Esophagus squamous epithelium (tissue), 5 donors: ENCODE data around the gene TTC21A. TPM values are rescaled to one million over a fixed set of nuclear protein-coding genes. Genes with fewer than 3 reads are reported as not detected.

Experiments
- DNase-seq: peaks from one replicate; lab custom pipeline; 2025; lab: John Stamatoyannopoulos, UW
- H3K27ac ChIP-seq, 4 donors: fragments of 200-600 bp; sonication (generic); one replicate each; pipeline ENCODE4 v1.5.1; 2016 to 2019; ENCODE audit warnings: mild to moderate bottlenecking in 1 of 4
- H3K27me3 ChIP-seq, 4 donors: fragments of 200-600 bp; sonication (generic); 1 replicate in 3 of 4; 2 replicates in 1 of 4; pipeline versions ENCODE4 v1.5.1 to v1.6.0; 2017 to 2021; ENCODE audit warnings: antibody characterized with exemption in 1 of 4
- H3K36me3 ChIP-seq, 3 donors: fragments of 200-600 bp; sonication (generic); one replicate each; pipeline ENCODE4 v1.5.1; 2016 to 2019
- H3K4me1 ChIP-seq, 3 donors: fragments of 200-600 bp; sonication (generic); one replicate each; pipeline ENCODE4 v1.5.1; 2017 to 2019
- H3K4me3 ChIP-seq, 4 donors: fragments of 200-600 bp; sonication (generic); 1 replicate in 3 of 4; 2 replicates in 1 of 4; pipeline ENCODE4 v1.5.1; 2016 to 2019; ENCODE audit warnings: mild to moderate bottlenecking in 2 of 4, moderate library complexity in 1 of 4
- H3K9me3 ChIP-seq, 3 donors: fragments of 200-600 bp; sonication (generic); one replicate each; pipeline ENCODE4 v1.5.1; 2016 to 2019
- POLR2A ChIP-seq, 4 donors: fragments of 450-650 bp; IDR thresholded peaks; one replicate each; pipeline ENCODE4 v1.6.1; 2017; ENCODE audit warnings: antibody characterized with exemption in 4 of 4, mild to moderate bottlenecking in 4 of 4, moderate library complexity in 3 of 4
- WGBS, 2 donors: methylation state at CpG; one replicate each; pipeline ENCODE4 v1.1.5; 2018; 5-methylcytosine and 5-hydroxymethylcytosine counted together
- intact Hi-C: fragments of 100-400 bp; cut with DNase I; formaldehyde crosslinking; loops from one replicate; pipeline ENCODE4 v1.15.0; 2022
- total RNA-seq, 4 donors: library from RNA; depleted of rRNA; stranded (reverse); fragments of >200 nt; gene quantifications; one replicate each; pipeline ENCODE4 v1.1.0, GENCODE V29; 2016
- TF ChIP-seq, protein P1 (sequence below), 6 experiments: fragments of 450-650 bp in 4 of 6; fragments of 200-600 bp in 2 of 6; sonication (generic) in 2 of 6; IDR thresholded peaks; one replicate each; pipeline ENCODE4 v1.5.1; 2016 to 2019; ENCODE audit warnings: antibody characterized with exemption in 6 of 6, mild to moderate bottlenecking in 4 of 6, moderate library complexity in 4 of 6
- donor health status: DM: yes; HTN: yes; CAD: no.

The TTC21A gene
- total RNA-seq, 4 donors from 2014 or later = 1.6 to 2.9 (median 2.5) TPM

DNA sequence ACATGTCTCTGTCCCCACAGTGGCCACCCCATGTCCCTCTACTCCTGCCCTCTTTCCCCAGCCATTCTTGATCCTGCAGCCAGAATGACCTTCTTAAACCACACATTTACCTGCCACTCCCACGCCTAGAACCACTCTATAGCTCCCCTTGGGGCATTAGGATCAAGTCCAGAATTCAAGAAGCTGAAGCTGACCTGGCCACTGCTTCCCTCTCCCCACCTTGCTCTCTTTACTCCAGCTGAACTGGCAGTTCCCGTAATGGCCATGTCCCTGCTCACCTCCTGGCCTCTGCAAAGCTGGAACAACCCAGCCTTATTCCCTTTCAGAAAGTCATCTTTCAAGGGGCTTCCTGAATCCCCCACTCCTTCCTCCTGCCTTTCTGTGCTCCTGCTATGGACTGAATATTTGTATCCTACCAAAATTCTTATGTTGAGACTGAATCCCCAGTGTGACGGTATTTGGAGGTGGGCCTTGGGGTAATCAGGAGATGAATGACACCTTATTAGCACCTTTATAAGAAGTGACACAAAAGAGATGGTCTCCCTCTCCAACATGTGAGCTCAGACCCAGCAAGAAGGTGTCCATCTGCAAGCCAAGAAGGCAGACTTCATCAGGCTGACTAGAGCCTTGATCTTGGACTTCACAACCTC lies 42.1 kb downstream of the TTC21A start:
- Histone ChIP-seq H3K27me3 (no peaks in the 10 kb centered on the region), H3K9me3 (no peaks in the 10 kb centered on the region), H3K36me3 (peaks cover 4 to 21% (median 8%) of the 10 kb centered on the region in 3 donors), H3K27ac (peak overlapping the region; percentile 37 to 99 (median 98)), H3K4me3 (peak overlapping the region in 3 of 4 donors; percentile 19 to 91 (median 90)), H3K4me1 (peaks cover 65 to 89% (median 68%) of the 10 kb centered on the region in 3 donors)
- TF ChIP-seq, protein P1, sequence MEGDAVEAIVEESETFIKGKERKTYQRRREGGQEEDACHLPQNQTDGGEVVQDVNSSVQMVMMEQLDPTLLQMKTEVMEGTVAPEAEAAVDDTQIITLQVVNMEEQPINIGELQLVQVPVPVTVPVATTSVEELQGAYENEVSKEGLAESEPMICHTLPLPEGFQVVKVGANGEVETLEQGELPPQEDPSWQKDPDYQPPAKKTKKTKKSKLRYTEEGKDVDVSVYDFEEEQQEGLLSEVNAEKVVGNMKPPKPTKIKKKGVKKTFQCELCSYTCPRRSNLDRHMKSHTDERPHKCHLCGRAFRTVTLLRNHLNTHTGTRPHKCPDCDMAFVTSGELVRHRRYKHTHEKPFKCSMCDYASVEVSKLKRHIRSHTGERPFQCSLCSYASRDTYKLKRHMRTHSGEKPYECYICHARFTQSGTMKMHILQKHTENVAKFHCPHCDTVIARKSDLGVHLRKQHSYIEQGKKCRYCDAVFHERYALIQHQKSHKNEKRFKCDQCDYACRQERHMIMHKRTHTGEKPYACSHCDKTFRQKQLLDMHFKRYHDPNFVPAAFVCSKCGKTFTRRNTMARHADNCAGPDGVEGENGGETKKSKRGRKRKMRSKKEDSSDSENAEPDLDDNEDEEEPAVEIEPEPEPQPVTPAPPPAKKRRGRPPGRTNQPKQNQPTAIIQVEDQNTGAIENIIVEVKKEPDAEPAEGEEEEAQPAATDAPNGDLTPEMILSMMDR (IDR thresholded peaks at IDR 0.05) = no peak
- TF ChIP-seq POLR2A (IDR thresholded peaks at IDR 0.05) = no peak
- WGBS, 2 donors = 78 to 84% methylated on average over 3 of the region's 3 CpGs
- no peak for DNase-seq
- intact Hi-C loops = loop anchor here (5.0 kb wide), 1 partner anchor 33 kb away; no protein-coding TSS in a partner anchor

GRCh38 chr3:39150148-39150802 lies 42.8 kb downstream of the TTC21A start:
- no peak for TF ChIP-seq POLR2A (IDR thresholded peaks at IDR 0.05)
- TF ChIP-seq, protein P1 (IDR thresholded peaks at IDR 0.05) = peak in 2 of 6 experiments; percentile 6 to 30
- peak overlapping the region; percentile 2 to 92 (median 90) for H3K4me3 ChIP-seq
- peaks cover 65 to 84% (median 68%) of the 10 kb centered on the region in 3 donors for H3K4me1 ChIP-seq
- no peak for DNase-seq
- intact Hi-C loops = no loop called here
- peaks cover 0 to 14% (median 1%) of the 10 kb centered on the region in 3 donors for H3K36me3 ChIP-seq
- no peaks in the 10 kb centered on the region for H3K9me3 ChIP-seq
- no peaks in the 10 kb centered on the region for H3K27me3 ChIP-seq
- peak overlapping the region; percentile 98 to 100 (median 99) for H3K27ac ChIP-seq
- 22 to 42% methylated on average over 4 to 5 of the region's 5 CpGs for WGBS, 2 donors

GRCh38 chr3:39150803-39151631 lies 43.5 kb downstream of the TTC21A start:
- intact Hi-C loops = no loop called here
- Histone ChIP-seq H3K9me3 (no peaks in the 10 kb centered on the region), H3K27me3 (no peaks in the 10 kb centered on the region), H3K4me1 (peaks cover 59 to 77% (median 62%) of the 10 kb centered on the region in 3 donors), H3K36me3 (peaks cover 0 to 7% (median 0%) of the 10 kb centered on the region in 3 donors), H3K27ac (peak overlapping the region; percentile 98 to 100 (median 99)), H3K4me3 (peak overlapping the region; percentile 90 to 99 (median 92))
- peak in 1 of 4 donors; percentile 16 for TF ChIP-seq POLR2A (IDR thresholded peaks at IDR 0.05)
- TF ChIP-seq, protein P1 (IDR thresholded peaks at IDR 0.05) = no peak
- no peak for DNase-seq
- 20 to 22% methylated on average over 4 to 6 of the region's 9 CpGs for WGBS, 2 donors

- Histone ChIP-seq H3K9me3 (no peaks in the 10 kb centered on the region), H3K27ac (peak overlapping the region; percentile 98 to 100 (median 99)), H3K27me3 (no peaks in the 10 kb centered on the region), H3K36me3 (no peaks in the 10 kb centered on the region), H3K4me3 (peak overlapping the region; percentile 90 to 99 (median 92)), H3K4me1 (peaks cover 30 to 48% (median 34%) of the 10 kb centered on the region in 3 donors)
- no peak for TF ChIP-seq POLR2A (IDR thresholded peaks at IDR 0.05)
- TF ChIP-seq, protein P1 (IDR thresholded peaks at IDR 0.05) = no peak
- DNase-seq = no peak
- intact Hi-C loops = no loop called here
- WGBS, 2 donors = 40 to 62% methylated on average over 3 to 5 of the region's 9 CpGs
These were observed 46.4 kb downstream of the TTC21A start for GRCh38 chr3:39153977-39154279.
